Measurements from ENCODE around the gene TOMM40.

DNA sequence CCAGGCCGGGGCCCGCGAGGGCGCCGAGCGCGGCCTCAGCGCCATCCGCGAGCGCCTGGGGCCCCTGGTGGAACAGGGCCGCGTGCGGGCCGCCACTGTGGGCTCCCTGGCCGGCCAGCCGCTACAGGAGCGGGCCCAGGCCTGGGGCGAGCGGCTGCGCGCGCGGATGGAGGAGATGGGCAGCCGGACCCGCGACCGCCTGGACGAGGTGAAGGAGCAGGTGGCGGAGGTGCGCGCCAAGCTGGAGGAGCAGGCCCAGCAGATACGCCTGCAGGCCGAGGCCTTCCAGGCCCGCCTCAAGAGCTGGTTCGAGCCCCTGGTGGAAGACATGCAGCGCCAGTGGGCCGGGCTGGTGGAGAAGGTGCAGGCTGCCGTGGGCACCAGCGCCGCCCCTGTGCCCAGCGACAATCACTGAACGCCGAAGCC lies 17.8 kb downstream of the TOMM40 start:
- TF ChIP-seq, protein P1, sequence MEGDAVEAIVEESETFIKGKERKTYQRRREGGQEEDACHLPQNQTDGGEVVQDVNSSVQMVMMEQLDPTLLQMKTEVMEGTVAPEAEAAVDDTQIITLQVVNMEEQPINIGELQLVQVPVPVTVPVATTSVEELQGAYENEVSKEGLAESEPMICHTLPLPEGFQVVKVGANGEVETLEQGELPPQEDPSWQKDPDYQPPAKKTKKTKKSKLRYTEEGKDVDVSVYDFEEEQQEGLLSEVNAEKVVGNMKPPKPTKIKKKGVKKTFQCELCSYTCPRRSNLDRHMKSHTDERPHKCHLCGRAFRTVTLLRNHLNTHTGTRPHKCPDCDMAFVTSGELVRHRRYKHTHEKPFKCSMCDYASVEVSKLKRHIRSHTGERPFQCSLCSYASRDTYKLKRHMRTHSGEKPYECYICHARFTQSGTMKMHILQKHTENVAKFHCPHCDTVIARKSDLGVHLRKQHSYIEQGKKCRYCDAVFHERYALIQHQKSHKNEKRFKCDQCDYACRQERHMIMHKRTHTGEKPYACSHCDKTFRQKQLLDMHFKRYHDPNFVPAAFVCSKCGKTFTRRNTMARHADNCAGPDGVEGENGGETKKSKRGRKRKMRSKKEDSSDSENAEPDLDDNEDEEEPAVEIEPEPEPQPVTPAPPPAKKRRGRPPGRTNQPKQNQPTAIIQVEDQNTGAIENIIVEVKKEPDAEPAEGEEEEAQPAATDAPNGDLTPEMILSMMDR (conservative IDR thresholded peaks at IDR 0.05), result no peak
- TF ChIP-seq EZH2 (IDR thresholded peaks at IDR 0.05; ENCODE audit: low read depth), result no peak

Data from PC-9 (cell line).